ENCODE data around the gene PRR22.

PRR22 gene

DNA sequence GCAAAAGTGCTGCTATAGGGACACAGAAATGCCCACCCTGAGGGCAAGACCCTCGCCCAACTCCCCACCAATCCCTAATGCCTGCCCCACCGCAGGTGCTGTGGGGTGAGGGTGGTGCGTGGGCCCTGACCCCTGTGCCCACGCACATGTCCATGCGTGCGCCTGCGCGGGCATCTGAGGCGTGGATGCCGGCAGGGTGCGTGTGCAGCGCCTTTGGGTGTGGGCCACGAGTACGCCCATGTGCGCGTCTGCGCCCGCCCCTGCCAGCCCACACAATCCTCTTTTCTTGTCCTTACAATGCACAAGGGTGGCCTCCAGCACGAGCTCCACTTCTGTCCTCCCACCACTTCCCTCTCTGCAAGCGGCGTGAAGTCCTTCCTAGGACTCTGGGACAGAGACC is 40.6 kb upstream of the PRR22 start:
- H3K27me3 ChIP-seq (ENCODE audit: control insufficient read depth, insufficient read depth, low read length) = no peaks in the 10 kb centered on the region
- no peak overlapping the region for H3K27ac ChIP-seq (ENCODE audit: low read depth, low read length)
- H3K4me1 ChIP-seq (ENCODE audit: control insufficient read depth, insufficient read depth, low read length) = peaks cover 3% of the 10 kb centered on the region; the same call in 1 of the 2 replicates
- no peak overlapping the region for H3K4me3 ChIP-seq (ENCODE audit: low read depth, low read length)
- no peaks in the 10 kb centered on the region for H3K9me3 ChIP-seq (ENCODE audit: control insufficient read depth, insufficient read depth, low read length)
- no peak overlapping the region for H3K9ac ChIP-seq (ENCODE audit: low read depth, low read length)
- no peaks in the 10 kb centered on the region for H3K36me3 ChIP-seq (ENCODE audit: control insufficient read depth, insufficient read depth, low read length)

DNA sequence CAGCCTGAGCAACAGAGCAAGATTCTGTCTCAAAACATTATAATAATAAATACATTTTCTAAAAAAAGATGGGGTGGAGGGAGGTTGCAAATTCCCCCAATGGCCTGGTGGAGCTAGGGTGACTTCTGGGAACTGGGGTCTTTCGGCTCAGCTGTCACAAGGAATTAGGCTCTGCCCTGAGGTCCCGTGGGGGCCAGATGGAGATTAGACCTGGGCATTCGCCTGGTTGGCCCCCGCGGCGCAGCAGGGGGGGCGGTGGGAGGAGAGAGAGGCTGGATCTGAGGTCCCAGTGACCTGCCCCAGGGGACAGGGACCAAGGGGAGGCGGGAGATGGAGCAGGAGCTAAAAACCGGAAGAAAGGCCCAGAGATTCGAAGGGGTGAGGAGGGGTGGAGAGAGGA is 40.2 kb upstream of the PRR22 start:
- Histone ChIP-seq H3K9ac (ENCODE audit: low read depth, low read length) (no peak overlapping the region), H3K27me3 (ENCODE audit: control insufficient read depth, insufficient read depth, low read length) (no peaks in the 10 kb centered on the region), H3K4me3 (ENCODE audit: low read depth, low read length) (no peak overlapping the region), H3K9me3 (ENCODE audit: control insufficient read depth, insufficient read depth, low read length) (no peaks in the 10 kb centered on the region), H3K36me3 (ENCODE audit: control insufficient read depth, insufficient read depth, low read length) (no peaks in the 10 kb centered on the region), H3K4me1 (ENCODE audit: control insufficient read depth, insufficient read depth, low read length) (peaks cover 3% of the 10 kb centered on the region; the same call in 1 of the 2 replicates), H3K27ac (ENCODE audit: low read depth, low read length) (no peak overlapping the region)

DNA sequence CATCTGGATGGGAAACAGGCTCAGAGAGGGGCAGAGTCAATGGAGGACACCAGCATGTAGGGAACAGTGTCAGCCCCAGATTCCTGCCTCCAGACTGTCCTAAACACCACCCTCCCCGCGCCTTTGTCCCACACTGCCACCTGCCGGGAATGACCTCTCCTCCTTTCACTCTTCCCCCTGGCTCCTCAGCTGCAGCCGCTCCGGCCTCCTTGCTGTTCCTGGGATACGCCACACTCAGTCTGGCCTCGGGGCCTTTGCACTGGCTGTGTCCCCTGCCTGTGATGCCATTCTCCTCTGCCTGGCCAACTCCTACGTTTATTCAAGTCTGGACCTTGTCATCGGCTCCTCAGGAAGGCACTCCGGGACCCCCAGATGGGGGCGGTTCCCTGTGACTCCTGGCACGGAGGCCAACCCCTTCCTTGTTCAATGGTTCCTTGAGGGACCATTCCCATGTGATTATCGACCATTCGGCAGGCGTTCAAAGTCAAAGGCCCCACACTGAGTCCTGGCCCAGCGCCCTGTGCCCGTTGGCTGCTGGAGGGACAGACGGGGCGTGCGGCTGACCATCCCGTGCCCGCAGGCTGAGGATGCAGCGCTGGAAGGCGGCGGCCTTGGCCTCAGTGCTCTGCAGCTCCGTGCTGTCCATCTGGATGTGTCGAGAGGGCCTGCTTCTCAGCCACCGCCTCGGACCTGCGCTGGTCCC is 39.2 kb upstream of the PRR22 start:
- Histone ChIP-seq H3K36me3 (ENCODE audit: control insufficient read depth, insufficient read depth, low read length) (no peaks in the 10 kb centered on the region), H3K4me3 (ENCODE audit: low read depth, low read length) (no peak overlapping the region), H3K27ac (ENCODE audit: low read depth, low read length) (no peak overlapping the region), H3K4me1 (ENCODE audit: control insufficient read depth, insufficient read depth, low read length) (peaks cover 3% of the 10 kb centered on the region; the same call in 1 of the 2 replicates), H3K9me3 (ENCODE audit: control insufficient read depth, insufficient read depth, low read length) (no peaks in the 10 kb centered on the region), H3K9ac (ENCODE audit: low read depth, low read length) (no peak overlapping the region), H3K27me3 (ENCODE audit: control insufficient read depth, insufficient read depth, low read length) (no peaks in the 10 kb centered on the region)

DNA sequence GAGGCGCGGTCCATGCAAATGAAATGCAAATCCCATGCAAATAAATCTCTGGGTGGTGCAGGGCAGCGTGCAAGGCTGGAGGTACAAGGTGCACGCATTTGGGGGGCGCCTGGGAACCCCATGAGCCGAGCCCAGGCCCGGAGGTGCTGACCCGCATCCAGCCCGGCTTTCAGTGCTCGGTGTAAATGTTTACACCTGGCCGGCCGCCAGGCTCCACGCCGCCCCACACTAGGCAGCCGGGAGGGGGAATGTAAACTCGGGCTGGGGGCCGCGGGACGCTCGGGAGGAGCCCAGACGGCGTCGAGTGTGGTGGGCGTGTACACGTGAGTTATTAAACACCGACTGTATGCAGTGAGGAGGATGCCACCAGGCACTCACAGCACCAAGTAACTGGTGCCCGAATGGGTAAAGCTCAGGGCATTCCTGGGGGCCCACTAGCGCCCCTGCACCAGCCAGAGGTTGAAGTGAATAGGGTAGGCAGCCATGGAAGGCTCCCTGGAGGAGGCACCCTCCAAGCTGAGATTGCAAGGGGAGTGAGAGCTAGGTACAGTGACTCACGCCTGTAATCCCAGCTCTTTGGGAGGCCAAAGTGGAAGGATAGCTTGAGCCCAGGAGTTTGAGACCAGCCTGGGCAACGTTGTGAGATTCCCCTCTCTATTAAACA is 37.8 kb upstream of the PRR22 start:
- no peak overlapping the region for H3K9ac ChIP-seq (ENCODE audit: low read depth, low read length)
- no peaks in the 10 kb centered on the region for H3K27me3 ChIP-seq (ENCODE audit: control insufficient read depth, insufficient read depth, low read length)
- no peak overlapping the region for H3K4me3 ChIP-seq (ENCODE audit: low read depth, low read length)
- no peaks in the 10 kb centered on the region for H3K36me3 ChIP-seq (ENCODE audit: control insufficient read depth, insufficient read depth, low read length)
- H3K9me3 ChIP-seq (ENCODE audit: control insufficient read depth, insufficient read depth, low read length) = no peaks in the 10 kb centered on the region
- no peak overlapping the region for H3K27ac ChIP-seq (ENCODE audit: low read depth, low read length)
- peaks cover 3% of the 10 kb centered on the region; the same call in 1 of the 2 replicates for H3K4me1 ChIP-seq (ENCODE audit: control insufficient read depth, insufficient read depth, low read length)

DNA sequence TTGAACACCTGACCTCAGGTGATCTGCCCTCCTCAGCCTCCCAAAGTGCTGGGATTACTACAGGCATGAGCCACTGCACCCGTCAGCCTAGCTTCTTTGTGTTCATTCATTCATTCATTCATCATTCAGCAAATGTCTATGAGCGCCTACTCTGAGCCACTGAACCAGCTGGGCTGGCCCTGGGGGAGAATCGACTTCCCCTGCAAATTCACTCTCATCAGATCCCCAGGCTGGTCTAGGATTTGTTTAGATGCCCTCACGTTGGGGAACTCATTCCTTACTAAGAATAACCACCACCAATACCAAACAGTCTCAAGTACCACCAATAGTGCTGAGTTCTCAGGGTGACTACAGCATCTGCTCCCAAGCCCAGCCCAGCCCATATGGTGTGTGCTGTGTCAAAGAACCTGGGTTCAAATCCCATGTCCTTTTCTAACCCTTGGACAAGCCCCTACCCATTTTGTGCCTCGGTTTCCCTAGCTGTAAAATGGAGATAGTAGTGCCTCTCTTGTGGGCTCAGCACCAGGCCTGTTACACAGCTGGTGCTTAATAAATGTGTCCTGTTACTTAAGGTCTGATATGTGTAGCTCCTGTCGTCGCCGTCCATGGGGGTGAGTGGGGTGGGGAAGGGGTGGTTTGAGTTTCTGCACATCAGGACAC is 37.1 kb upstream of the PRR22 start:
- Histone ChIP-seq H3K36me3 (ENCODE audit: control insufficient read depth, insufficient read depth, low read length) (no peaks in the 10 kb centered on the region), H3K9ac (ENCODE audit: low read depth, low read length) (no peak overlapping the region), H3K9me3 (ENCODE audit: control insufficient read depth, insufficient read depth, low read length) (no peaks in the 10 kb centered on the region), H3K27ac (ENCODE audit: low read depth, low read length) (no peak overlapping the region), H3K27me3 (ENCODE audit: control insufficient read depth, insufficient read depth, low read length) (no peaks in the 10 kb centered on the region), H3K4me1 (ENCODE audit: control insufficient read depth, insufficient read depth, low read length) (peaks cover under 1% of the 10 kb centered on the region; the same call in 1 of the 2 replicates), H3K4me3 (ENCODE audit: low read depth, low read length) (no peak overlapping the region)

DNA sequence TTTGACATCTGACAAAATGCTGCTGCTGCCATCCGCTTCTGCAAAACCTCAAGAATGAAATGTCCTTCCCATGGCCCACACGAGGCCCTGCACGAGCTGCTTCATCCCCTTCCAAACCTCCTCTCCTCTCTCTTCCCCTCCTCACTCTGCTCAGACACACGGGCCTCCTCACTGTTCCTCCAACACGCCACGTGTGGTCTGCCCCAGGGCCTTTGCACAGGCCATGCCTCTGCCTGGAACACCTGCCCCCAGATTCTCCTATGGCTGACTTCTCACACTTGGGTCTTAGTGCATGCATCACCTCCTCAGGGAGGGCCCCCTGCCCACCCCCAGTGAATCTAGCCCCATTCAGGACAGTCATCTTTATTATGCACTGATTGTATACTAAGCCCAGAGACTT is 36.2 kb upstream of the PRR22 start:
- H3K4me1 ChIP-seq (ENCODE audit: control insufficient read depth, insufficient read depth, low read length) = no peaks in the 10 kb centered on the region
- H3K9ac ChIP-seq (ENCODE audit: low read depth, low read length) = no peak overlapping the region
- H3K4me3 ChIP-seq (ENCODE audit: low read depth, low read length) = no peak overlapping the region
- H3K9me3 ChIP-seq (ENCODE audit: control insufficient read depth, insufficient read depth, low read length) = no peaks in the 10 kb centered on the region
- no peak overlapping the region for H3K27ac ChIP-seq (ENCODE audit: low read depth, low read length)
- H3K36me3 ChIP-seq (ENCODE audit: control insufficient read depth, insufficient read depth, low read length) = no peaks in the 10 kb centered on the region
- no peaks in the 10 kb centered on the region for H3K27me3 ChIP-seq (ENCODE audit: control insufficient read depth, insufficient read depth, low read length)

DNA sequence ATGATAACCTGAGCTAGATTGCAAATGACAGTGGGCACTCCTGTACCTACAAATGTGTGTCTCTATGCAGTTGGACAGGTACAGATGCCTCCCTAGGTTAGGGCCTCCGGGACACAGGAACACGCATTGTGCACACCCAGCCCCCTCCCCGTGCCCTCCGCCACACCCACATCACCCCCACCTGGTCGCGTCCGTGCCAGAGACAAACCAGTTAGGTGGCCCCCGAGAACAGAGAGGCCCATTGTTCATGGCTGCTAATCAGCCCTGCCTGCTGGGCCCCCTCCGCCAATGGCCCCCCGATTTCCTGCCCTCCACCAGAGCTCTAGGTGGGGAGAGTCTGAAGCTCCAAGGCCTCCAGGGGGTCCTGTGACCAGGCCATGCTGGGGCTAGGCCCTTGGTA is 34.0 kb upstream of the PRR22 start:
- Histone ChIP-seq H3K27me3 (ENCODE audit: control insufficient read depth, insufficient read depth, low read length) (no peaks in the 10 kb centered on the region), H3K9ac (ENCODE audit: low read depth, low read length) (no peak overlapping the region), H3K9me3 (ENCODE audit: control insufficient read depth, insufficient read depth, low read length) (no peaks in the 10 kb centered on the region), H3K27ac (ENCODE audit: low read depth, low read length) (no peak overlapping the region), H3K4me1 (ENCODE audit: control insufficient read depth, insufficient read depth, low read length) (no peaks in the 10 kb centered on the region), H3K36me3 (ENCODE audit: control insufficient read depth, insufficient read depth, low read length) (no peaks in the 10 kb centered on the region), H3K4me3 (ENCODE audit: low read depth, low read length) (no peak overlapping the region)

DNA sequence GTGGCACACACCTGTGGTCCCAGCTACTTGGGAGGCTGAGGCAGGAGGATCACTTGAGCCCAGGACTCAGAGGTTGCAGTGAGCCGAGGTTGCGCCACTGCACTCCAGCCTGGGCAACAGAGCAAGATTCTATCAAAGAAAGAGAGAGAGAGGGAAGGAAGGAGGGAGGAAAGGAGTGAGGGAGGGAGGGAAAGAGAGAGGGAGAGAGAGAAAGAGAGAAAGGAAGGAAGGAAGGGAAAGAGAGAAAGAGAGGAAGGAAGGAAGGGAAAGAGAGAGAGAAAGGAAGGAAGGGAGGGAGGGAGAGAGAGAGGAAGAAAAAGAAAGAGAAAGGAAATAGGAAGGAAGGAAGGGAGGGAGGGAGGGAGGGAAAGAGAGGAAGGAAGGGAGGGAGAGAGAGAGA is 32.7 kb upstream of the PRR22 start:
- H3K27me3 ChIP-seq (ENCODE audit: control insufficient read depth, insufficient read depth, low read length) = no peaks in the 10 kb centered on the region
- H3K27ac ChIP-seq (ENCODE audit: low read depth, low read length) = no peak overlapping the region
- no peak overlapping the region for H3K4me3 ChIP-seq (ENCODE audit: low read depth, low read length)
- H3K36me3 ChIP-seq (ENCODE audit: control insufficient read depth, insufficient read depth, low read length) = no peaks in the 10 kb centered on the region
- no peaks in the 10 kb centered on the region for H3K4me1 ChIP-seq (ENCODE audit: control insufficient read depth, insufficient read depth, low read length)
- no peaks in the 10 kb centered on the region for H3K9me3 ChIP-seq (ENCODE audit: control insufficient read depth, insufficient read depth, low read length)
- no peak overlapping the region for H3K9ac ChIP-seq (ENCODE audit: low read depth, low read length)

DNA sequence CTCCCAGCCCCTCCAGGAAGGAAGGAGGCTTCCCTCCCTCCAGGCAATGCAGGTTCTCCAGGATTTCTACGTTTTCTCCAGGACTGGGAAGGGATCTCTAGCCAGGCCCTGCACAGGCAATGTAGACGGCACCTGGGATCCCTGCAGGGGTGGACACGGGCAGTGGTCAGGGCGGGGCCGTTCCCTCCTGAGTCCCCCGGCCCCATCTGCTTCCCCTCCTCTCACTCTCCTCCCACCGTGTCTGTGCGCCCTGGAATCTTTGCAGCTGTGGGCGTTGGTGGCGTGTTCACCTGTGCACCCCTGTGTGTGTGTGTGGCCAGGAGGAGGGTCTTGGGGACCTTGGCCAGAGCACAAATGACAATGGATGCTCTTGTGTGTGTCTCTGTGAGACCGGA is 30.3 kb upstream of the PRR22 start:
- H3K36me3 ChIP-seq (ENCODE audit: control insufficient read depth, insufficient read depth, low read length) = no peaks in the 10 kb centered on the region
- H3K27ac ChIP-seq (ENCODE audit: low read depth, low read length) = no peak overlapping the region
- no peaks in the 10 kb centered on the region for H3K27me3 ChIP-seq (ENCODE audit: control insufficient read depth, insufficient read depth, low read length)
- no peaks in the 10 kb centered on the region for H3K9me3 ChIP-seq (ENCODE audit: control insufficient read depth, insufficient read depth, low read length)
- no peak overlapping the region for H3K9ac ChIP-seq (ENCODE audit: low read depth, low read length)
- no peaks in the 10 kb centered on the region for H3K4me1 ChIP-seq (ENCODE audit: control insufficient read depth, insufficient read depth, low read length)
- no peak overlapping the region for H3K4me3 ChIP-seq (ENCODE audit: low read depth, low read length)

DNA sequence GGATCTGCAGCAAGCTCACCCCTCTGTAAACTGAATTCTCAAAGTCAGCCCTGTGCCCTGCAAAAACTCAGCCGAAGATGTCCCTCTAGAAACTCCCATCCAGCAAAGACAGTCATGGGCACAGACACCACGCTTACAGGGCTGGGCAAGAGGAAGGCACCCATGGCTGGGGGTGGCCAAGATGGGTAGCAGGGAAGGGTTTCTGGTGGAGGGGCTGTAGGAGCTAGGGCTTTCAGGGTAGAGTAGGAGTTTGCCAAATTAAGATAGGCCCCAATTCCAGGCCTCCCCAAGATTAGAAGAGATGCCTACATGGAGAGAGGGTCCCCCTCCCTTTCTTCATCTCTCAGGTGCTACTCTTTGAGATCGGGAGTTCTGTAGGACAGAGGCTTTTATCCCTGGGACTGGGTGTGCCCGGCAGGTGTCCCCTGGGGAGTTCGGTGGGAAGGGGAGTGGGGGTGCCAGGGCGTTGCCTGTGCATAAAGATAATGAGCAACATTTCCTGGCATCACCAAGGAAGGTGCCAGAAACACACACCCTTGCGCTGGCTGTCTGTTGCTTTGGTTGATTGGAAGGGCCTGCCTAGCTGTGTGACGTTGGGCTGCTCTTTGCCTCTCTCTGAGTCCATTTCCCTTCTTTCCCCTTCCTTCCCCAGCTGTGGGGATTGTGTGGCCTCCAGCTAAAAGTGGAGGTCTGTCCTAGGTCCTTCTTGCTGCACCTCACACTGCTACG is 29.7 kb upstream of the PRR22 start:
- H3K4me1 ChIP-seq (ENCODE audit: control insufficient read depth, insufficient read depth, low read length) = no peaks in the 10 kb centered on the region
- no peak overlapping the region for H3K4me3 ChIP-seq (ENCODE audit: low read depth, low read length)
- no peaks in the 10 kb centered on the region for H3K36me3 ChIP-seq (ENCODE audit: control insufficient read depth, insufficient read depth, low read length)
- no peaks in the 10 kb centered on the region for H3K27me3 ChIP-seq (ENCODE audit: control insufficient read depth, insufficient read depth, low read length)
- H3K9me3 ChIP-seq (ENCODE audit: control insufficient read depth, insufficient read depth, low read length) = no peaks in the 10 kb centered on the region
- H3K9ac ChIP-seq (ENCODE audit: low read depth, low read length) = no peak overlapping the region
- H3K27ac ChIP-seq (ENCODE audit: low read depth, low read length) = no peak overlapping the region

DNA sequence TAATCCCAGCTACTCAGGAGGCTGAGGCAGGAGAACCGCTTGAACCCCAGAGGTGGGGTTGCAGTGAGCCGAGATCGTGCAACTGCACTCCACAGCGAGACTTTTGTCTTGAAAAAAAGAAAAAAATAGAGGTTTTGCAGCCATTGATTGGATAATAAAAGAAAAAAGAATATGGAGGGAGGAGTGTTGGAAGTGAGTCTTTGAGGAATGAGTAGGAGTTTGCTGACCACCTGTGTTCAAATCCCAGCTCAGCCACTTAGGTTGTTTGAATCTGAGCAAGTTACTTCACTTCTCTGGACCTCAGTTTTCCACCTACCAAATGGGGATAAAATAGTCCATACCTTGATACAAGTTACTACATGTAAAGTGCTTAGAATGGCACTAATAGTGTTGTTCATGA is 26.6 kb upstream of the PRR22 start:
- Histone ChIP-seq H3K4me1 (ENCODE audit: control insufficient read depth, insufficient read depth, low read length) (no peaks in the 10 kb centered on the region), H3K27me3 (ENCODE audit: control insufficient read depth, insufficient read depth, low read length) (no peaks in the 10 kb centered on the region), H3K9me3 (ENCODE audit: control insufficient read depth, insufficient read depth, low read length) (no peaks in the 10 kb centered on the region), H3K4me3 (ENCODE audit: low read depth, low read length) (no peak overlapping the region), H3K9ac (ENCODE audit: low read depth, low read length) (no peak overlapping the region), H3K27ac (ENCODE audit: low read depth, low read length) (no peak overlapping the region), H3K36me3 (ENCODE audit: control insufficient read depth, insufficient read depth, low read length) (no peaks in the 10 kb centered on the region)

Data from HUES48 (cell line).